HG03432 (cell line): ENCODE data around the gene MEGF8.
"Not testable (repeated sequence)": the region's sequence is repeated elsewhere in the genome, so short reads cannot be mapped to it uniquely, and the experiment has no call there.

ENCODE experiments used
- ATAC-seq: cut with Tn5 transposase; IDR thresholded peaks from one replicate; pipeline ENCODE4 v1.9.1; 2021; ENCODE audit warnings: mild to moderate bottlenecking, moderate library complexity; ENCODE audit not compliant: unreplicated experiment

Gene MEGF8

GRCh38 chr19:42328854-42329253 is 3.4 kb downstream of the MEGF8 start:
- ATAC-seq, result no peak

- no peak for ATAC-seq
These were observed 4.8 kb downstream of the MEGF8 start for GRCh38 chr19:42330241-42330711.

- ATAC-seq, result not testable (repeated sequence)
These were observed 5.9 kb downstream of the MEGF8 start for GRCh38 chr19:42331333-42331732.

- no peak for ATAC-seq
These were observed 6.6 kb downstream of the MEGF8 start for GRCh38 chr19:42332059-42332458.

- ATAC-seq, result no peak
These were observed 7.6 kb downstream of the MEGF8 start for GRCh38 chr19:42333018-42333417.

- no peak for ATAC-seq
These were observed 8.7 kb downstream of the MEGF8 start for GRCh38 chr19:42333975-42334696.

GRCh38 chr19:42334697-42335373 is 9.4 kb downstream of the MEGF8 start:
- no peak for ATAC-seq

- no peak for ATAC-seq
These were observed 10.0 kb downstream of the MEGF8 start for GRCh38 chr19:42335374-42335936.

GRCh38 chr19:42335971-42336370 is 10.5 kb downstream of the MEGF8 start:
- ATAC-seq, result no peak

GRCh38 chr19:42339126-42339860 is 13.9 kb downstream of the MEGF8 start:
- ATAC-seq, result not testable (repeated sequence)

- not testable (repeated sequence) for ATAC-seq
These were observed 14.5 kb downstream of the MEGF8 start for GRCh38 chr19:42339922-42340321.

- no peak for ATAC-seq
These were observed 18.1 kb downstream of the MEGF8 start for GRCh38 chr19:42343344-42344110.

GRCh38 chr19:42344336-42344893 is 19.0 kb downstream of the MEGF8 start:
- no peak for ATAC-seq

- no peak for ATAC-seq
These were observed 19.9 kb downstream of the MEGF8 start for GRCh38 chr19:42345191-42345812.

GRCh38 chr19:42348211-42348610 is 22.8 kb downstream of the MEGF8 start:
- ATAC-seq, result no peak

GRCh38 chr19:42349378-42350107 is 24.1 kb downstream of the MEGF8 start:
- ATAC-seq, result no peak

- no peak for ATAC-seq
These were observed 25.0 kb downstream of the MEGF8 start for GRCh38 chr19:42350417-42350816.

GRCh38 chr19:42351079-42351735 is 25.8 kb downstream of the MEGF8 start:
- no peak for ATAC-seq
